Stimulated activated CD8-positive, alpha-beta memory T cell treated with anti-CD3 and anti-CD28 coated beads, Interleukin-4, amount 100 ng/mL, for 48 hours (primary cell): Measurements from ENCODE around the gene DENND1B.

ENCODE experiments used
- DNase-seq: peaks from one replicate; pipeline ENCODE4 v3.0.0-alpha.2; 2020

Gene DENND1B

DNA sequence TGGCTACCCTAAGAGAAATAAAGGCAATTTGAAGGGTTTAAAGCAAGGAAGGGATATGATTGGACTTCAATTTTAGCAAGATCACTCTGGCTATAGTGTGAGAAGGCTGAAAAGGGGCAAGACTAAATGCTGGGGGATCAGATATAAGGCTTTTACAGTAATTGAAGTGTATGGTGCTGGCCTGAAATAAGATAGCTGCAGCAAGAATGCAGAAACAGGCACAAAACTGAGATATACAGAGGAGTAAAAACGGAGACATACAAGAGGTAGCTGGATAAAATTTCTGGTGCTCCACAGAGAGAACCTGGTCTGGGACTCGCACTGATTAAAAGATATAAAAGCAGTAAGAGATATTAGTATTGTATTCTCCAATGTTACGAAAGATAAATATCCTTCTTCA is 92.0 kb downstream of the DENND1B start:
- no peak for DNase-seq

GRCh38 chr1:197680311-197680710 is 95.0 kb downstream of the DENND1B start:
- DNase-seq, result no peak

- no peak for DNase-seq
Measured at GRCh38 chr1:197677752-197678295, 97.5 kb downstream of the DENND1B start.

- no peak for DNase-seq
Measured at GRCh38 chr1:197677313-197677712, 98.0 kb downstream of the DENND1B start.

DNA sequence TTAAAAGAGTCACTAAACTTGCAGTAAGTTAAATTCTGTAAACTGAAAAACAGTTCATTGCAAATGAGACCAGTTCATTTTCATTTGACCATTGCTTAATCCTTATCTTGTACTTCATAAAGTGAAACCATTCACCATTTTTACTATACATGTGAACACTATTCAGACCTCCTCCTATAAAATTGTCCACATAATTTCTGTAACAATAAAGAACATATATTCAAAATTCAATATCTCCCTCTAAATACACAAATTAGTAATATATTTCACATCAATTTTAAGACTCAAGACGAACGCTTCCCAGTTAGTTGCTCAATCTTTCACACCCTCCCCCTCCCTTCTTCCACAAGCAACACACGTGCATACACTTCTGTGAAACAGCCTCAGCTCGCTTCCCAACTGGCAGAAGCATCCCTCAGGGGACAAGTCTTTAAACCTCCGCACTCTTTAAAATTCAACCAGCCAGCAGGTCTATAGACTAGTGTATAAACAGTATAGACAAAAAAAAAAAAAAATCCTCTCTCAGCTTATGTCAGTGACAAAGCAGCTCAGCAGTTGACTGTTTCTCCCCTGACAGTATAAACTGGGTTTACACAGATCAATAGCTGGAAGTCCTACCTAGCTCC is 99.6 kb downstream of the DENND1B start:
- no peak for DNase-seq

- no peak for DNase-seq
Measured at GRCh38 chr1:197674286-197674685, 101.0 kb downstream of the DENND1B start.

- DNase-seq, result no peak
Measured at GRCh38 chr1:197673292-197673691, 102.0 kb downstream of the DENND1B start.

DNA sequence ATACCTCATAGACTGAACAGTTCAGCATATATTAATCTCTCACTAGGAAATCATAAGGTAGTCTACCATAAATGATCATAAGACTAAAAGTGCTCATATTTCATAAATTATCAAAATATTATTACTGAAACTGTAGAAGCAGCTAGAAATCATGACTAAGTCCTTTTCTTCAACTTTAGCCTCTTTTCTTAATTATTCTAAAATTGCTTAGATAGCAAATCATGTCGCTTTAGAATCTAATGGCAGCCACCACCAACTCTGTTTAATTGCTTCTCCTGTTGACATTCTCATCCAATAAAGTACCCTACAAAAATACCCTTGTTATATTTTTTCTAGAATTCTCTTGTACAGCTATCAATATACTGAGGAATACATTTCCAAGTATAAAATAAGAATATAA is 102.9 kb downstream of the DENND1B start:
- DNase-seq, result no peak

- no peak for DNase-seq
Measured at GRCh38 chr1:197671920-197672319, 103.4 kb downstream of the DENND1B start.

- no peak for DNase-seq
Measured at GRCh38 chr1:197671140-197671539, 104.1 kb downstream of the DENND1B start.

- no peak for DNase-seq
Measured at GRCh38 chr1:197666769-197667285, 108.5 kb downstream of the DENND1B start.

DNA sequence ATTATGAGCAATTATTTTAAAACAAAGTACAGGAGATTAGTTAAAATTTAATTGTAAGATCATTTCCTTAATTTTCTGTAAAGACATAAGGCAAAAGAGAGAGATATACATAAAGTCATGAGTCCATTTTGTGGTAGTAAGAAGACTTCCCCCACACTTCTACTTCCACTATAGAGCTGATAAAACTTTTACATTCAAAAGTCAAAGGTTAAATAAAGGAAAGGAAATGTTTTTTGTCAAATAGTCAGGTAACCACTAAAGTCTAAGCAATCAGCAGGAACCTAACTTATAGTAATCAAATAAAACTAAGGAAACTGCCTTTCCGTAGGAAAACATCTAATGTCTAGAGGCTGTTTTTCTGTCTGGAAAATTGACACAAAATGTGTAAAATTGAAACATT is 110.9 kb downstream of the DENND1B start:
- DNase-seq, result no peak

DNA sequence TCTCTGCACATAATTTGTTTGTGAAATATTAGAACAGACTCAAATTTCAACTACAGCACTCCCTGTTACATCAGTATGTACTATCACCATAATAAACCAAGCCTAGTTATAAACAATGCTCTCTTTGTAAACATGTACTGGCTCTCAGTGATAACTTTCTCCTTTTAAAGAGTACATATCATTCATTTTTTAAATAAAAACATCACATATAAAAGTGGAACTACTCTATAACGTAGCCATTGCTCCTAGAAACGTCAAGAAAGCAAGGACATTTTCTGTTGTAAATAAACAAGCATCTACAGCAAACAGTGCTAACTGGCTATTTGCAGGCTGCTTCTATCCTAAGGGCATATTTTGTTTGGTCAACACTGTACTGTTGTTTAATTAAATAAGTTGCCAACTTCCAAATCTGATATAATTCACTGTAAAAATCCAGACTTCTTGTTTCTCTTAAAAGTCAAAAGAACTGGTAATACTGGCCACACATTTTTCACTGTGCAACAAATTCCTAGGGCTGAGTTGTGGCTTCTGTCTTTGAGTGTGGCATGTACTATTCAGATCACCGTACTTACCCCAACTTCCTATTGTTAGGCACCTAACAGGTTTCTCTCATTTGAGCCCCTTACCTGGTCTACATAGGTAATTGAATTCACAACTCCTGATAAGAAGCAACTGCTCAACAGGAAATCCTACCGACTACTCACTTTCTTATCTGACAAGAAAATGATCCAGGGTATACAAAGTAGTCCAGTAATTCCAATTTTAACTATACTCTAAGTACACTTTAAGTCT is 111.9 kb downstream of the DENND1B start:
- DNase-seq, result no peak

DNA sequence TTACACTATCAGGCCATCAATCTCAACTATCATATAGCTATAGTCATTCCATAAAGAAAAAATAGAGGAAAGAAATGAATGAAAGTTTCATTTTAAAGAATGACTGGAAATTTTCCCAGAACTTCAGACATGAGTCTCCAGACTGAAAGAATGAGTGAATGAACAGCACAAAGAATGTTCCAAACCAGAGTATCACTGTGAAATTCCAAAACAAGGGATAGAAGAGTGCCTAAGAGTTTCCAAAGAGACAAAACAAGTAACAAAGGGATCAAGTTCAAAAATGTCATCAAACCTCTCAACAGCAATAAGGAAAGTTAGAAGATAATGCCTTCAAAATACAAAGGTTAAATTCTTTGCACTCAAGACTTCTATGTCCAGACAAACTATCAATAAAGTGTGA is 114.9 kb downstream of the DENND1B start:
- DNase-seq, result no peak

GRCh38 chr1:197659171-197659570 is 116.1 kb downstream of the DENND1B start:
- DNase-seq, result no peak

DNA sequence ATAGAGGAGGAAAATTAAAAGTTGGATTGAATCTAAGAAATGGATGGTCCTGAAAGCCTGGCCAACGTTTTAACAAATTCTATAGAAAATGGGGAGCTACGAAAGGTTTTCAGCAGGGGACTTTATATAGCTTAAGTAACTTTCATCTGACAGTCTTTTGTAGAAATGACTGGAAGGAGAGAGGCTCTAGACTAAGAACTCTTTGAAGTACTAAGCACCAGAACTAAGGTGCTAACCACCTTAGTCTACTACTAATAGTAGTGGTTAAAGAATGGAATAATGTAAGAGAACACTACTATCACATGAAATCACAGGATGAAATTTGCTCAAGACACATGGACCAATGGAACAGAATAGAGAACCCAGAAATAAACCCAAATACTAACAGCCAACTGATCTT is 126.1 kb downstream of the DENND1B start:
- no peak for DNase-seq

DNA sequence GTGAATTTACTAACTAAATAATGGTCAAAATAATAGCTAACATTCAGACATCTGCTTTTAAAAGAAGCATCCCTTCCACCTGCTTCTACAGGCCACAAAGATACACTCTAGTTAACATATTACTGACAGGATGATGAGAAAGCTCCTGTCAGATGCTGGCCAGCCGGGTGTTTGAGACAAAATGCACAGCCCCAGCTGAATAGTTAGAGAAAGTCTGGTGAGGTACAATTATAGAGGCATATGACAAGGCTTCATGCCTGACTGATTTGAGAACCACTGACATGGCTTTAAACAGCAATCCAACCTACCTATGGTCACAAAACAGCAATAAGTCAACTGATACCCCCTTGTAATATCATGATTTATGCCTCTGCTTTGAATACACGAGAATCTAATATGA is 137.0 kb downstream of the DENND1B start:
- DNase-seq, result no peak

GRCh38 chr1:197637406-197637805 is 137.9 kb downstream of the DENND1B start:
- DNase-seq, result no peak

- DNase-seq, result no peak
Measured at GRCh38 chr1:197633447-197634078, 141.7 kb downstream of the DENND1B start.

DNA sequence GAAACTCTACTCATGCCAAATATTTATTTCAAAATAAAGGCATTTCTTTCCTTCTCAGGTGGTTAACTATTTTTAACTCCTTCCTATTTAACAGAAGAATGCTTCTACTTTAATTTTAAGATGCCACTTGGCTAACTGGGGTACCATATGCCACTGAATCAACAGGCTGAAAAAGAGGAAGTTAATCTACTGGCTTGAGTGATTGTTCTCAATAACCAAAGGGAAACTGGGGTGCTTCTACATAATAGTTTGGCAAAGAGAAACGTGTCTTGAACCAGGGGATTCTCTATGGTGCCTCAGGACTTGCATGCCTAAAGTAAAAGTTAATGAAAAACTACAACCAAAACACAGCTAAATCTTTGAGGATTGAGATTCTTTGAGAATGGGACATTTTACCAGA is 142.6 kb downstream of the DENND1B start:
- no peak for DNase-seq

DNA sequence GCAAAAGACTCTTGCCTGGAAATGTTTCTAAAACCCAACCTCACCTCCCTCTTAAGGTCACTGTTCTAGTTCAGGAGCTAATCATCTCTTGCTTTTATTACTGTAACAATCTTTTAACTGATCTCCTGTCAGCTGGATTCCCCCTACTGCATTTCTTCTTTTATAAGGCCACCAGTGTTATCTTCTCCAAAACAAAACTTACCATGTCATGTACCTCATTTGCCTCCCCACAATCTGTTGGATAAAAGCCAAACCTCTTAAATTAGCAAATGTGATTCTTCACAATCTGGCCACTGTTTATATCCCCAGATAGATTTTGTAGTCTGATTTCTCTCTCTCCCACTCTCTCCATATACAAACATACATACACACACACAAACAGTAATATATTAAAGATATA is 143.3 kb downstream of the DENND1B start:
- no peak for DNase-seq

DNA sequence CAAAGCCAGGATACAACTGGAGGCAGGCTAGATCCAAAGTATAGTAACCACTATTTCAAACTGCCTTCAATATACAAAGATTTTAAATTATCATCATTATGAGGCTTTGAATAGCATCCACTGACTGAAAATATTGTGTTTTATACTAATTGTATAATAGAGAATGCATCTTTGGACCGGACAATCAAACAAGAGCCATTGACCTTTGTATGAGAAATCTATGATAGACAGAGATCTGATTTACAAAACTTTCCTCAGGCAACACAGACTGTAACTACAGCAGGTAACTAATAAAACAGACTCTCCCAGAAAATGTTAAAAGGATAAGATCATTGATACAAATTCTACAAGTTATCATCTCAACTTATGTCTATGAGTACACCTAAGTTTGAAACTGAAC is 152.9 kb downstream of the DENND1B start:
- no peak for DNase-seq

DNA sequence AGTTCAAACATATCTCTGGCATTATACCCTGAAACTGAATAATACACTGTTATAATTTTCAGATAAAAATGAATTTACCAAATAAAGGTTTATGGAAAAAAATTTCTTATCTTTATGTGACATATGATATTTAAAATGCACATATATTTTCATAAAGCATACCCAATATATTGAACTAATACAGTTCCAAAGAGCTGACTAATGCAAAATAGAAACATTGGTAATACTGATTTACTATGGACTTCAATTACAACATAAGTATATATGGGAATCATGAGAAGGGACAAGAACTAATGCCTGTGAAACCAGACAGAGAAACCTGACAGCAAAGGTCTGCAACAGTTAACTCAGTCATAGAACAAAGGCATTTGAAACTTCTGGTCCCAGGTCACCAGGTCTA is 153.5 kb downstream of the DENND1B start:
- DNase-seq, result no peak

- DNase-seq, result no peak
Measured at GRCh38 chr1:197620714-197621163, 154.5 kb downstream of the DENND1B start.
